GM18858 (cell line): ENCODE data around the gene MANF.
"Not testable (repeated sequence)": the region's sequence is repeated elsewhere in the genome, so short reads cannot be mapped to it uniquely, and the experiment has no call there.

Source experiments
- ATAC-seq: cut with Tn5 transposase; IDR thresholded peaks from one replicate; pipeline ENCODE4 v1.9.1; 2021; ENCODE audit not compliant: unreplicated experiment

Gene MANF

GRCh38 chr3:51384726-51385473, at the start of gene MANF:
Gene MANF (plus strand): TSS chr3:51385291. CDS start chr3:51385343, 52 bp downstream.
- ATAC-seq = peak; percentile 85

- no peak for ATAC-seq
Measured at GRCh38 chr3:51336261-51336660, 48.8 kb upstream of the MANF start.

- ATAC-seq = no peak
Measured at GRCh38 chr3:51337666-51338065, 47.4 kb upstream of the MANF start.

- ATAC-seq = no peak
Measured at GRCh38 chr3:51338632-51339031, 46.5 kb upstream of the MANF start.

- ATAC-seq = no peak
Measured at GRCh38 chr3:51340013-51340829, 44.9 kb upstream of the MANF start.

- no peak for ATAC-seq
Measured at GRCh38 chr3:51340989-51341636, 44.0 kb upstream of the MANF start.

GRCh38 chr3:51343918-51344687, 41.0 kb upstream of the MANF start:
- ATAC-seq = no peak

GRCh38 chr3:51350751-51351150, 34.3 kb upstream of the MANF start:
- ATAC-seq = no peak

- ATAC-seq = no peak
Measured at GRCh38 chr3:51353131-51353530, 32.0 kb upstream of the MANF start.

- no peak for ATAC-seq
Measured at GRCh38 chr3:51353691-51354090, 31.4 kb upstream of the MANF start.

- no peak for ATAC-seq
Measured at GRCh38 chr3:51354172-51354571, 30.9 kb upstream of the MANF start.

- ATAC-seq = no peak
Measured at GRCh38 chr3:51354731-51355615, 30.1 kb upstream of the MANF start.

- ATAC-seq = no peak
Measured at GRCh38 chr3:51355891-51356578, 29.1 kb upstream of the MANF start.

GRCh38 chr3:51357856-51358255, 27.2 kb upstream of the MANF start:
- ATAC-seq = no peak

- no peak for ATAC-seq
Measured at GRCh38 chr3:51358981-51359380, 26.1 kb upstream of the MANF start.

- ATAC-seq = no peak
Measured at GRCh38 chr3:51360806-51361205, 24.3 kb upstream of the MANF start.

- no peak for ATAC-seq
Measured at GRCh38 chr3:51361746-51362145, 23.3 kb upstream of the MANF start.

GRCh38 chr3:51362476-51362875, 22.6 kb upstream of the MANF start:
- ATAC-seq = no peak

GRCh38 chr3:51368276-51368675, 16.8 kb upstream of the MANF start:
- not testable (repeated sequence) for ATAC-seq
